ENCODE measurements around the gene LILRA6.
"Not testable (repeated sequence)": the region's sequence is repeated elsewhere in the genome, so short reads cannot be mapped to it uniquely, and the experiment has no call there.

LILRA6 gene

DNA sequence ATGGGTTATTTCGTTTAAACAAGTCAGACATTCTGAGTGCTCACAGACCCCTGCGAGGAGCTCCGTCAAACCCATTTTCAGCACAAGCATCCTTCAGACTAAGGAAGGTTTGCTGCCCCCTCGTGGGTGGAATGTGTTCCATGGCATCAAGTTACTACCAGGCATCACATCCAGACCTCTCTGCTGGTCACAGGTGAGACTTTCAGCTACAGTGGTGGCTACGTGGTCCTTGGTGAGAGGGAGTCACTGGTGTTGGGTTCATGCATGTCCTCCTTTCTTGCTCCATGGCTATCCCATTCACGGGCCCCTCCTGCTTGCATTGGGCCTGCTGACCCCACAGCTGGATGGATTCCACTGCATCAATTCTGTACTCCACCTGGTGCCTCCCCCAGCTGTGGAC is 23.5 kb upstream of the LILRA6 start:
- peak; percentile 29 to 49 for DNase-seq (ENCODE audit: low read depth in 1 of 2, low spot score in 1 of 2)

DNA sequence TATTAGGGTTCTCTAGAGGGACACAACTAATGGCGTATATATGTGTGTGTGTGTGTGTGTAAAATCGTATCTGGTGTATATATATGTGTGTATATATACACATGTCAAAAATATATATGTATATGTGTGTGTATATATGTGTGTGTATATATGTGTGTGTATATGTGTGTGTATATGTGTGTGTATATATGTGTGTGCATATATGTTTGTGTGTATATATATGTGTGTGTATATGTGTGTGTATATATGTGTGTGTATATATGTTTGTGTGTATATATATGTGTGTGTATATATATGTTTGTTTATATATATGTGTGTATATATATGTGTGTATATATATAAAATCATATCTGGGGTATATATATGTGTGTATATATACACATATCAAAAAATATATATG is 19.9 kb upstream of the LILRA6 start:
- DNase-seq (ENCODE audit: low read depth in 1 of 2, low spot score in 1 of 2): no peak

DNA sequence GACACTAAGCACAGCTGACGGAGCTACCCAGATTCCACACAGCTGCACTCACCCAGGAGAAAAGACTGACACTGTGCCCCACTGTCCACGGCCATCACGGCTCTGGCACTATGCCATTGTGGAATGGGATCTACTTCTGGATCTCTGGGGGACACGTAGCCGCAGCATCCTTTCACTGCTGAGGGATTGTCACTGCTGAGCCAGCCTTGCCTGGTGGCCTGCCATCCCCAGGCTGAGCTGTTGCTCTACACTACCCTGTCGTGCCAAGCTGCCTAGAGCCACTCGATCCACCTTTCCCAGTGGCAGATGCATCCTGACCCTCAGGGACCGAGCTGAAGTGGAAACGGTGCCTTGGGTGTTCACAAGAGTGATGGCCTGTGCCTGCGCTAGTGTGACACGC is 19.5 kb upstream of the LILRA6 start:
- no peak for DNase-seq (ENCODE audit: low read depth in 1 of 2, low spot score in 1 of 2)

DNA sequence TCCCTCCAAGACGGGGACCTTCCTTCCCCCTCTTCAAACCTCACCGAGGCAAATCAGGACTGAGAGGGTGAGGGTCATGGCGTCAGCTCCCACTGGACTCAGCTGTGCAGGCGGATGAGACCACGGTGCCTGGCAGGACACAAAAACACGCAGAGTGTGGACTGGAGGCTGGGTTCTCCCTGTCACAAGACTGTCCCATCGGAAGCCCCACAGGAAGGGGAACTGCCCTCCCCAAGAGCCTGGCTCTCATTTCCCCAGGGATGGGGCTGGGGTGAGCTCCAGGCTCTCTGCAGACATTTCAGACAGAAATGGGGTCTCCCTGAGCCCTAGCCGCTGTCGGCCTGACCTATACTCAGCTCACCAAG is 14.5 kb upstream of the LILRA6 start, which contains the start of gene LILRB5:
LILRB5 (minus strand) TSS at position 158 of the 365 bp plus-strand sequence; CDS start at position 78, 80 bp downstream.
- DNase-seq (ENCODE audit: low read depth in 1 of 2, low spot score in 1 of 2): no peak

DNA sequence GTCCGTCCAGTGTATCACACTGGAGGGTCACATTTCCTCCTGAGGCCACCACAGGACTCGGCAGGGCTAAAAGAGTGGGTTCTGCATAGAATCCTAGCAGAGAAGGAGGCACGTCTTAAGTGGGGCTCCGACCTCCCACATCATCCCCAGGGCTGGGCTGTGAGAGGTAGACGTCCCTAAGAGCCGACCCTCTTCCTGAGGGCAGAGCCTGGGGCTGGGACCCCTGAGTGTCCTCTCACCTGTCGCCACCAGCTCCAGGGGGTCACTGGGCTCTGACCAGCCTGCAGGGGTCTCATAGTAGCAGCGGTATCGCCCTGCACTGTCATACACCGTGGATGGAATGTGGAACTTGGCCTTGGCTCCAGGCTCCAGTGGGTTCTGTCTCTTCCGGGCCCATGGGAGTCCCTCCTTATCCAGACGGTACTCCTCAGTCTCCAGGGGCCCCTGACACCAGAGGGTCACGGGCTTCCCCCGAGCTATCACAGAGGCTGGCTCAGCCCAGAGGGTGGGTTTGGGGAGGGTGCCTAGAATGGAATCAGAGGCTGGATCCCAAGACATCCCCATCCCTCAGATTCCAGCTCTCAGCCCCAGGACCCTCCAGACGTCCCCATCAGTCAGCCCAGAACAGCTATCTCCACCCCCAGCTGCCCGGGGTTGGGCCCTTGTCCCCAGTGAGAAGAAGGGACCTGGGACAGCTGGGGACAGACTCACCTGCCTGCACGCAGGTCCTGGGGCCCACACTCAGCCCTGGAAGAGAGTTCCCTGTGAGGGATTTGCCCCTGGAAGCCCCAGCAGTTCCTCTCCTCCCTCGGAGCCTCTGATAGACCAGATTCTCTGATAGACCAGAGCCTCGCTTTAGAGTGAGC is 13.9 kb upstream of the LILRA6 start:
- DNase-seq (ENCODE audit: low read depth in 1 of 2, low spot score in 1 of 2): no peak

DNA sequence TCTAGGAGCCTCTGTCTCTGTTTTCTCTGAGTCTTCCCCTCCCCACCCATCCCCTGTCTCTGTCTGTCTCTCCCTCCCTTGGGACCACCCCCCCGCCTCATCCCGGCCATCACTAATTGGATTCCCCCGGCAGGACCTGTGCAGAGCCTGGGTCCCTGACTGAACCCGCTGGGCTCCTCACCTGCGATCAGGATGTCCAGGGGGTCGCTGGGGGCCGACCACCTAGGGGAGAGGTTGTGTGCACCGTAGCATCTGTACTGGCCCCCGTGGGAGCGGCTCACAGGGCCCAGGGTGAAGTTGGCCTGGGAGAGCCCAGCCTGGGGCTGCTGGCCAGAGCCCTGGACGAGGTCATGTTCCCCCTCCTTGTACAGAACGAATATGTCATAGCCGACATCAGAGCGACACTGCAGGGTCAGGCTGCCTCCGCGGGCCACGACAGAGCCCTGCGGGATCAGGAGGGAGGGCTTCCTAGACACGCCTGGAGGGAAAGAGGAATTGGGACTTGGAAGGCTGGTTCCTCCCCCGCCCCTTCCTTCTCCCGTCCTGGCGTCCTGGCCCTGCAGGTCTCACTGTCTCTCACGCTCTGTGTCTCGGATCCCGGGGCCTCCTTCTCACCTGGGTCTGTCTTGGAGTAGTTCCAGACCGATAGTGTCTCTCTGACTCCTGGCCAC is 12.7 kb upstream of the LILRA6 start:
- DNase-seq (ENCODE audit: low read depth in 1 of 2, low spot score in 1 of 2): no peak

DNA sequence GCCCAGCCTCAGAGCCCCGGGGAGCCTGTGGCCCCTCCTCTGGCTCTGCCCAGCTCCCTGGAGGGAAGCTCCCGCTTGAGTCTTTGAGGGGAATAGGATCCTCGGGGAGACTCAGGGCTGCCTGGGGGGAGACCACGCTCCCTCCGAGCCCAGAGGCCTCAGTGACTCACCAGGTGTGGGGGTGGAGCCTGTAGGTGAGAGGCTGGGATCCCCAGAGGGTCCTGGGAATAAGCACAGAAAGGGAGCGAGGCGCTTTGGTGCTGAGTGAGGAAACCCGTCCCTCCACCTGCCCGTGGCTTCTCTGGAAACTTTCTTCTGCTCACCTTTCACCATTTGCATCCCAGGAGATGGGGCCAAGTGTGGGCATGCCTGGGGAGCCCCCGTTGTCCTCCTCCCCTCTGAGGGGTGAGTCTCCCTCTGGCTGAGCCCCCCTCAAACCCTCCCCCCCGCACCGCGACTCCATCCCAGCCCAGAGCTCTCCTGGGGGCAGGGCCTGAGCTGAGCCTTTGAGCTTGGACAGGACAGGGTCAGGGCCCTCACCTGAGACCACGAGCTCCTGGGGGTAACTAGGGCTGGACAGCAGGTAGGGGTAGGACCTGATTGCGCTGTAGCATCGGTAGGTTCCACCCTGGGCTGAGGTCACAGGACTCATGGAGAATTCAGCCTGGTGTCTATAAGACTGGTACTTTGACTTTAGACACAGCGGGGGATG is 11.8 kb upstream of the LILRA6 start:
- no peak for DNase-seq (ENCODE audit: low read depth in 1 of 2, low spot score in 1 of 2)

DNA sequence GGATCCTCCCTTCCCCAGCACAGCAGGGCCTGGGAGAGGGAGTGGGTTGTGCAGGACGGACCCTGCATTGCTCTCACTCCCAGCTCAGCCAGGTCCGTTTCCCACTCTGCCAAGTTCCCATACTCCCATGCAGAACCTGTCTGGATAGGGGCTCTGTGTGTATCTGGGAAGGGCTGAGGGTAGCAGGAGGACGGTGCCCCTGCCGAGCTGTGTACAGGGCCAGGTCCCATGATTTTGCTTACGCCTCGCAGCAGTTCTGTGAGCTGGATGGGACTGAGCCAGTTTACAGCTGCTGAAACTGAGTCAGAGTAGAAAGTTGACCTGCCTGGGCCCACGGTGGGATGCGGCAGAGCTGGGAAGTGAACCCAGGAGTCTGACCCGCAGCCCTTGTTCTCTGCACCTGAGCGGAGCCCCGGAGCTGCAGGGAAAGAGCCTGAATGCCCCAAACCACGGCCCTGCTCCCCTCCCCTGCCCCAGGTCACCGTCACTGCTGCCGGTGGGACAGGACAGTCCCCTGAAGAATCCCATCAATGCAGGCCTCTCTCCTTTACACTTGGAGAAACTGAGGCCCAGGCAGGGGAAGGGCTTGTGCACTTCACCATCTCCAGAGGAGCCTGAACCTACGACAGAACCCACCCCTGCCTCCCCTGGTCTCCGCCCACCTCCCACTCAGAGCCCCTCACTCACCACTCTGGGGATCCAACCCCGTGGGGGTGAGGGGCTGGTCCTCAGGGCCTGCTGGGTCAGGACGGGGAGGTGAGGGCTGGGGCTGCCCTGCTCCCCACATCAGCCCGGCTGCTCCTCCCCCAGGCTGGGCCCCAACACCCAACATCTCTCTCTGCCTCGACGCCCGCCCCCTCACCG is 11.0 kb upstream of the LILRA6 start:
- DNase-seq (ENCODE audit: low read depth in 1 of 2, low spot score in 1 of 2): no peak

DNA sequence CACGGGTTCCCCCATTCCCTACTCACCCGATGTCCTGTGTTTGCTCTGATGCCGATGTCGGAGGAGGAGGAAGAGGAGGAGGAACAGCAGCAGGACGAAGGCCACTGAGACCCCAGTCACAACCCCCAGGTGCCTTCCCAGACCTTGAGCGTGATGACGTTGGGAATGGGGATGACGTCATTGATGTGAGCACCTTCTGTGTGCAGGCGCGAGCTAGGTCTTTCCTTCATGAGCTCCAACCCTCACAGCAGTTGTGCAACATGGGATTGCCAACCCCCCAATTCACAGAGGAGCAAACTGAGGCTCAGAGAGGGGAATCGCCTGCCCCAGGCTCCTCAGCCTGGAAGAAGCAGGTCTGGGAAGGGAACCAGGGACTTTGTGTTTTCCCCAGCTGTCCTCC is 10.3 kb upstream of the LILRA6 start:
- DNase-seq (ENCODE audit: low read depth in 1 of 2, low spot score in 1 of 2): no peak

DNA sequence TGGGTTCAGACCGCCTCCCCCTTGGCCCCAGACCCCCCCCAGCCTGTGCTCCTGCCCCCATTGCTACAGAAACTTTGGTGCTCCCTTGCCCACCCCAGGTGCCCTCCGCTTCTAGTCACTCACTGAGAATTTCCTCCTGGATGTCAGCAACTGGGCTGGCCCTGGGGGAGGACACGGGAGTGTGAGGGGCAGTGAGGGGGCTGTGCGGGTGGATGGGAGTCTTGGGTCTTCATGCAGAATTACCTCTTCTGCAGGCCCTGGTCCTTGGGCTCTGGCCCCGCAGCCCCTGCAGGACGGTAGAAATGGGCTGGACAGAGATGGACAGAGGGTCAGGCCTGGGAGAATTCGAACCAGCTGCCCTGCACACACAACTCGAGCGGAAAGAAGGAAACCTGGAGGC is 9.7 kb upstream of the LILRA6 start:
- no peak for DNase-seq (ENCODE audit: low read depth in 1 of 2, low spot score in 1 of 2)

DNA sequence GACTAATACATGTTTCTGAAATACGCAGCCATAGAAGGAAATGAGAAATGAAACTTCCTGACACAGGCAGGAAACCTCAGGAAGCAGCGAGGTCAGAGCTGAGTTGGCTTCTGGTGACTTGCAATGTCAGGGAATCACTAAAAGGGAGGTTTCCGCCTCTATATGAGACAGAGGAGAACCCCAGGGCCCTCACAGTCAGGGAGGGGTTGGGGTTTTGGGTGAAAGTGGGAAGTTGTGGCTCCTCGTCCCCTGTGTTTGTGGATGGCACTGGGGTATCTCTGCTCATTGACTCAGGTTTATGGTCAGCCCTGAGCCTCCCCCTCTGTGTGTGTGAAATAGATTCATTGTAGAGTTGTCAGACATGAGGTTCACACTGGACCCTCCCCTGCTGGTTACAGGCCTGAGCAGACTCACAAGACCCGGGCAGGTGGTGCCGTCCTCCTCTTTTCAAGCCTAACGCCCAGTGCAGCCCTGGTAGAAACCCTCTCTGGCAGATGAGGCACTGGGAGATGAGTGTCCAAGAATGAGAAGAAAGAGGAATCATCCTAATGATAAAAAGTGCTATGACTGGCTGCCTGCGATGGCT is 5.5 kb upstream of the LILRA6 start:
- DNase-seq (ENCODE audit: low read depth in 1 of 2, low spot score in 1 of 2): no peak

DNA sequence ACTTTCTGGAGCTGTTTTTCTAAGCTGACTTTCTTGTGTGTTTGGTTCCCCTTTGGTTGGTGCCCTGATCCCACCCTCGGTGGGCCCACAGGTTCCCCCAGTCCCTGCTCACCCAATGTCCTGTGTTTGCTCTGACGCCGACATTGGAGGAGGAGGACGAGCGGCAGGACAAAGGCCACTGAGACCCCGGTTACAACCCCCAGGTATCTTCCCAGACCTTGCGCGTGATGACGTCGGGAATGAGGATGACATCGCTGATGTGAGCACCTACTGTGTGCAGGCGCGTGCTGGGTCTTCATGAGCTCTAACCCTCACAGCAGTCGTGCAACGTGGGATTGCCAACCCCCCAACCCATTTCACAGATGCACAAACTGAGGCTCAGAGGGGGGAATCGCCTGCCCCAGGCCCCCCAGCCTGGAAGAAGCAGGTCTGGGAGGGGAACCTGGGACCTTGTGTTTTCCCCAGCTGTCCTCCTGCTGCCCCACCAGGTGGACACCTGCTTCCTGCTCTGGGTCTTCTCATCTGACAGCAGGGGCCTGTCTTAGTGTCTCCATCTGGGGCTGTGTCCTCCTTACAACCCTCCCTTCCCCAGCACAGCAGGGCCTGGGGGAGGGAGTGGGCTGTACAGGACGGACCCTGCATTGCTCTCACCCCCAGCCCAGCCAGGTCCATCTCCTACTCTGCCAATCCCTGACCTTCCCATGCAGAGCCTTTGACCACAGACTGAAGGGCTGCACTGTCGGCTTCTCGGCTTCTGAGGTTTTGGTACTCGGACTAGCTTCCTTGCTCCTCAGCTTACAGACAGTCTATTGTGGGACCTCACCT is 4.7 kb upstream of the LILRA6 start:
- no peak for DNase-seq (ENCODE audit: low read depth in 1 of 2, low spot score in 1 of 2)

DNA sequence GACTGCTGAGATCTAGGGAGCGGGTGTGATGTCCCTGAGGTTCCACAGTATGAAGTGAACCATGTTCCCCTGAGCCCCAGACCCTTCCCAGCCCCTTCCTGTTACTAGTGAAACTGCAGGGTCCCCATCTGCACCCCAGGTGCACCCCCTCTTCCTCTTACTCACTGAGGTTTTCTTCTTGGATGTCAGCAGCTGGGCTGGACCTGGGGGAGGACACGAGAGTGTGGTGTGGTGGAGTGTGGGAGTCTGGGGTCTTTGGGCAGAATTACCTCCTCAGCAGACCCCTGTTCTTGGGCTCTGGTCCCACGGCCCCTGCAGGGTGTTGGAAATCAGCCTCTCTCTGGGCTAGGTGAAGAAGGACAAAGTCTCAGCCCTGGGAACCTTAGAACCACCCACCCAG is 3.3 kb upstream of the LILRA6 start:
- DNase-seq (ENCODE audit: low read depth in 1 of 2, low spot score in 1 of 2): no peak

DNA sequence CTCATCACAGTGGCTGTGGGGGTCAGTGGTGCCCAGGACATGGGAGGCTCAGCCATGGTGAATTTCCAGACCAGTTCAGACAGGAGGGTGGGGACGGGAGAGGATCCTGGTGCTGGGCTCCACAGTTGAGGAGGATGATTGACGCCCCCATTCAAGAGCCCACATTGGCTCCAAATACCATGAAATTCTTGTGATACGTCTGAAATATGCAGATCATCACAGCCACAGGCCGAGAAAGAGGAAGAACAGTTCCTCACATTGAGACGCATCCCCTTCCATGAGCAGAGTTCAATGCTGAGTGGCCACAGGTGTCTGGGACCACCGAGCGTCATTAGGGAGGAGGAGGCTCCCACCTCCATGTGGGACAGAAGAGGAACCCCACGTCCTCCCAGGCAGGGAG is 1.2 kb upstream of the LILRA6 start:
- DNase-seq (ENCODE audit: low read depth in 1 of 2, low spot score in 1 of 2): not testable (repeated sequence)

DNA sequence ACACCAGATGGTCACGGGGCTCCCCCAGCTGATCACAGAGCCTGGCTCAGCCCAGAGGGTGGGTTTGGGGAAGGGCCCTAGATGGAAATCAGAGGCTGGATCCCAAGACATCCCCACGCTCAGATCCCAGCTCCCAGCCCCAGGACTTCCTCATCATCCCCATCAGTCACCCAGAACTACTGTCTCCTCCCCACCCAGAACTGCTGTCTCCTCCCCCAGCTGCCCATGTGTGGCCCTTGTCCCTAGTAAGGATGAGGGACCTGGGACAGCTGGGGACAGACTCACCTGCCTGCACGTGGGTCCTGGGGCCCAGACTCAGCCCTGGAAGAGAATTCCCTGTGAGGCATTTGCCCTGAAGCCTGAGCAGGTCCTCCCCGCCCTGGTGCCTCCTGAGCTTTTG is 356 bp downstream of the LILRA6 start:
- DNase-seq (ENCODE audit: low read depth in 1 of 2, low spot score in 1 of 2): not testable (repeated sequence)

DNA sequence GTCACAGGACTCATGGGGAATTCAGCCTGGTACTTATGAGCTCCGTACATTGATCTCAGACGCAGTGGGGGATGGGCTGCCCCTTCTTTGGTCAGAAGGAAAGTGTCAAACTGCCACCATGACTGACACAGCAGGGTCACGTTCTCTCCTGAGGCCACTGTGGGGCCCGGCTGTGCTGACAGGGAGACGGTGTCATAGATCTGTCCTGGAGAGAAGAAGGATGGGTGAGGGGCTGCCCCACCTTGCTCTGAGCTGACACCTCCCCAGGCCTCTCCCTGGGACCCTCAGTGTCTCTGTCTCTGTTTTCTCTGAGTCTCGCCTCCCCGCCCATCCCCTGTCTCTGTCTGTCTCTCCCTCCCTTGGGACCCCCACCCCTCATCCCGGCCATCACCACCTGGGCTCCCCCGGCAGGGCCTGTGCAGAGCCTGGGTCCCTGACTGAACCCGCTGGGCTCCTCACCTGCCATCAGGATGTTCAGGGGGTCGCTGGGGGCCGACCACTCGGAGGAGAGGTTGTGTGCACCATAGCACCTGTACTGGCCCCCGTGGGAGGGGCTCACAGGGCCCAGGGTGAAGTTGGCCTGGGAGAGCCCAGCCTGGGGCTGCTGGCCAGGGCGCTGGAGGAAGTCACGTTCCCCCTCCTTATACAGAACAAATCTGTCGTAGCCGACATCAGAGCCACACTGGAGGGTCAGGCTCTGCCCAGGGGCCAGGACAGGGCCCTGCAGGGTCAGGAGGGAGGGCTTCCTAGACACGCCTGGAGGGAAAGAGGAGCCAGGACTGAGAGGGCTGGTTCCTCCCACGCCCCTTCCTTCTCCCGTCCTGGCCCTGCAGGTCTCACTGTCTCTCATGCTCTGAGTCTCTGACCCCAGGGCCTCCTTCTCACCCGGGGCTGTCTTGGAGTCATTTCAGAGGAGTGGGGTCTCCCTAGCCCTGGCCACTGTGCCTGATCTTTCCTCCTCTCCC is 1.9 kb downstream of the LILRA6 start:
- not testable (repeated sequence) for DNase-seq (ENCODE audit: low read depth in 1 of 2, low spot score in 1 of 2)

DNA sequence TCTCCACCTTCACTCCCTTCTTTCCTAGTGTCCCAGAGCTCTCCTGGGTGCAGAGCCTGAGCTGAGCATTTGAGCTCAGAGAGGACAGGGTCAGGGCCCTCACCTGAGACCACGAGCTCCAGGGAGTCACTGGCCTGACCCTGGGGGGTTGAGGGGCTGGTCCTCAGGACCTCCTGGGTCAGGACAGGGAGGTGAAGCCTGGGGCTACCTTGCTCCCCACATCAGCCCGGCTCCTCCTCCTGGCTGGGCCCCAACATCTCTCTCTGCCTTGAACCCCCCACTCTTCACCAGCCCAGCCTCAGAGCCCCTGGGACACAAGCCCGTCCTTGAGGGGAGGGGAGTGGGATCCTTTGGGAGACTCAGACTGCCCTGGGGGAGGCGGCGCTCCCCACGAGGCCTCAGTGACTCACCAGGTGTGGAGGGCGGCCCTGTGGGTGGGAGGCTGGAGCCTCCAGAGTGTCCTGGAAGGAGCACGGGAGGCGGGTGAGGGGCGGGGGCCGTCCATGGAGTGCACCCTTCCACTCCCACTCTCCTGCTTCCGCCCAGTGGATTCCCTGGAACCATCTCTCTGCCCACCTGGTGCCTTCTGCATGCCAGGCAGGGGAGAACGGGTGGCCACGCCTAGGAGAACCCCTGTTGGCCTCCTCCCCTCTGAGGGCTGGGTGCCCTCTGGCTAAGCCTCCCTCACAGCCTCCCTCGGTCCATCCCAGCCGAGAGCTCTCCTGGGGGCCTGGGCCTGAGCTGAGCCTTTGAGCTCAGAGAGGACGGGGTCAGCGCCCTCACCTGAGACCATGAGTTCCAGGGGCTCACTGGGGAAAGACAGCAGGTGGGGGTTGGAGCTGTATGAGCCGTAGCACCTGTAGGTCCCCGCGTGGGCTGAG is 2.9 kb downstream of the LILRA6 start:
- DNase-seq (ENCODE audit: low read depth in 1 of 2, low spot score in 1 of 2): not testable (repeated sequence)

DNA sequence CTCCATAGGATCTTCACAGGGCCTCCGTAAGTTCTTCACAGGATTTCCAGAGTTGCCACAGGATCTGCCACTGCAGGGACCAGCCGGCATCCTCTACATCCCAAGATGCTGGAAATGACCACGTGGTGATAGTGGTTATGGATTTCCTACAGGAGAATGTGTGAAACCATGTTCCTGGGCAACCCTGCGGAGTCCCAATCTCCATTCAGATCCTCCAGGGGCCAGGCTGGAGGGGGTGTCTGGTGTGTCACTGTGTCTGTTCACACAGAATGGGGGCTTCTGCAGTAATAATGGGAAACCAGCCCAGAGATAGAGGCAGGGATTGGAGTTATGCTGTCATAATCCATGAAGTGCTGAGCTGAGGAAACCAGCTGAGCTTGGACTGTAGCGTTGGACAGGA is 8.6 kb downstream of the LILRA6 start:
- DNase-seq (ENCODE audit: low read depth in 1 of 2, low spot score in 1 of 2): no peak

Data from stimulated activated CD4-positive, alpha-beta T cell treated with anti-CD3 and anti-CD28 coated beads, Interleukin-15, amount 100 ng/mL, for 1 hour (primary cell).